Middle frontal gyrus (tissue), 1 donor: Measurements from ENCODE around the gene CYP19A1.
"Not testable (repeated sequence)": the region's sequence is repeated elsewhere in the genome, so short reads cannot be mapped to it uniquely, and the experiment has no call there.

Experiments used
- DNase-seq: peaks from one replicate; pipeline ENCODE4 v3.0.0-alpha.2; 2015; ENCODE audit warnings: low spot score; ENCODE audit errors: extremely low spot score

CYP19A1 gene

GRCh38 chr15:51263726-51264125, 74.7 kb downstream of the CYP19A1 start:
- DNase-seq = no peak

GRCh38 chr15:51263116-51263515, 75.3 kb downstream of the CYP19A1 start:
- DNase-seq = no peak

- no peak for DNase-seq
Measured at GRCh38 chr15:51262463-51262862, 75.9 kb downstream of the CYP19A1 start.

- DNase-seq = not testable (repeated sequence)
Measured at GRCh38 chr15:51261113-51261512, 77.3 kb downstream of the CYP19A1 start.

- DNase-seq = no peak
Measured at GRCh38 chr15:51260202-51260601, 78.2 kb downstream of the CYP19A1 start.

- no peak for DNase-seq
Measured at GRCh38 chr15:51255533-51255932, 82.9 kb downstream of the CYP19A1 start.

- DNase-seq = no peak
Measured at GRCh38 chr15:51253366-51253765, 85.0 kb downstream of the CYP19A1 start.

GRCh38 chr15:51252671-51253070, 85.7 kb downstream of the CYP19A1 start:
- DNase-seq = no peak

- no peak for DNase-seq
Measured at GRCh38 chr15:51251556-51251955, 86.8 kb downstream of the CYP19A1 start.

- no peak for DNase-seq
Measured at GRCh38 chr15:51250217-51251011, 88.0 kb downstream of the CYP19A1 start.

- no peak for DNase-seq
Measured at GRCh38 chr15:51245628-51246027, 92.8 kb downstream of the CYP19A1 start.

- DNase-seq = no peak
Measured at GRCh38 chr15:51244423-51244869, 94.0 kb downstream of the CYP19A1 start.

GRCh38 chr15:51243774-51244173, 94.6 kb downstream of the CYP19A1 start:
- DNase-seq = no peak

GRCh38 chr15:51240066-51240465, 98.3 kb downstream of the CYP19A1 start:
- no peak for DNase-seq

- DNase-seq = no peak
Measured at GRCh38 chr15:51237816-51238215, 100.6 kb downstream of the CYP19A1 start.

- no peak for DNase-seq
Measured at GRCh38 chr15:51234176-51234927, 104.0 kb downstream of the CYP19A1 start.

- DNase-seq = no peak
Measured at GRCh38 chr15:51232581-51232980, 105.8 kb downstream of the CYP19A1 start.

GRCh38 chr15:51229907-51230330, 108.5 kb downstream of the CYP19A1 start:
- DNase-seq = peak; percentile 12

- no peak for DNase-seq
Measured at GRCh38 chr15:51227940-51228732, 110.3 kb downstream of the CYP19A1 start.

- no peak for DNase-seq
Measured at GRCh38 chr15:51226576-51227210, 111.7 kb downstream of the CYP19A1 start.

- DNase-seq = no peak
Measured at GRCh38 chr15:51224428-51224827, 114.0 kb downstream of the CYP19A1 start.
